ENCODE measurements around the gene MYO1E.
"Not testable (repeated sequence)": the region's sequence is repeated elsewhere in the genome, so short reads cannot be mapped to it uniquely, and the experiment has no call there.

Gene MYO1E

GRCh38 chr15:59283717-59284391, 88.8 kb downstream of the MYO1E start:
- DNase-seq = no peak

GRCh38 chr15:59282515-59283337, 89.9 kb downstream of the MYO1E start:
- no peak for DNase-seq

- no peak for DNase-seq
Measured at GRCh38 chr15:59281699-59282098, 91.0 kb downstream of the MYO1E start.

- no peak for DNase-seq
Measured at GRCh38 chr15:59280855-59281254, 91.8 kb downstream of the MYO1E start.

GRCh38 chr15:59280292-59280691, 92.4 kb downstream of the MYO1E start:
- DNase-seq = not testable (repeated sequence)

GRCh38 chr15:59279023-59279422, 93.6 kb downstream of the MYO1E start:
- no peak for DNase-seq

GRCh38 chr15:59278120-59278519, 94.6 kb downstream of the MYO1E start:
- no peak for DNase-seq

GRCh38 chr15:59276225-59277178, 96.2 kb downstream of the MYO1E start:
- DNase-seq = no peak

- no peak for DNase-seq
Measured at GRCh38 chr15:59274126-59274970, 98.3 kb downstream of the MYO1E start.

- no peak for DNase-seq
Measured at GRCh38 chr15:59273234-59273633, 99.4 kb downstream of the MYO1E start.

- no peak for DNase-seq
Measured at GRCh38 chr15:59271595-59272201, 101.0 kb downstream of the MYO1E start.

- no peak for DNase-seq
Measured at GRCh38 chr15:59268852-59269407, 103.7 kb downstream of the MYO1E start.

GRCh38 chr15:59268168-59268851, 104.4 kb downstream of the MYO1E start:
- DNase-seq = no peak

GRCh38 chr15:59266028-59266427, 106.6 kb downstream of the MYO1E start:
- DNase-seq = no peak

GRCh38 chr15:59262316-59262715, 110.4 kb downstream of the MYO1E start:
- DNase-seq = no peak

GRCh38 chr15:59260090-59260489, 112.6 kb downstream of the MYO1E start:
- no peak for DNase-seq

GRCh38 chr15:59259137-59259943, 113.3 kb downstream of the MYO1E start:
- DNase-seq = no peak

- no peak for DNase-seq
Measured at GRCh38 chr15:59258317-59258716, 114.4 kb downstream of the MYO1E start.

GRCh38 chr15:59257140-59257539, 115.5 kb downstream of the MYO1E start:
- no peak for DNase-seq

GRCh38 chr15:59256482-59256881, 116.2 kb downstream of the MYO1E start:
- no peak for DNase-seq

Measured in SIG-M5 (cell line).